ENCODE data around the gene MATCAP1. TPM values are rescaled to one million over a fixed set of nuclear protein-coding genes. Genes with fewer than 3 reads are reported as not detected.

MATCAP1 gene
- total and polyA plus RNA-seq, 2 donors (not counting 1 experiment from before 2014, with no cell fraction given) = 6.2 to 8.9 TPM

- ATAC-seq (ENCODE audit: low read depth) = no peak
- no peak overlapping the region for H3K4me2 ChIP-seq (replicated peaks; ENCODE audit: low read depth, low read length, poor library complexity, severe bottlenecking)
- no peak overlapping the region for H3K27ac ChIP-seq (ENCODE audit: low read length in 2 of 2)
- Mint-ChIP-seq H3K27ac (no peak overlapping the region), H3K27me3 (peaks cover 11% of the 10 kb centered on the region), H3K9me3 (ENCODE audit: insufficient read depth) (no peaks in the 10 kb centered on the region), H3K4me1 (peaks cover 21% of the 10 kb centered on the region), H3K4me3 (no peak overlapping the region)
- peaks cover 11% of the 10 kb centered on the region for H3K79me2 ChIP-seq (ENCODE audit: control insufficient read depth, insufficient read depth, low read length)
- peaks cover 0 to 4% (median 0%) of the 10 kb centered on the region in 3 donors for H3K9me3 ChIP-seq (ENCODE audit: control extremely low read depth in 1 of 3, control insufficient read depth in 2 of 3, insufficient read depth in 1 of 3, low read length in 2 of 3)
- H4K20me1 ChIP-seq (ENCODE audit: control insufficient read depth, insufficient read depth, low read length, poor library complexity, severe bottlenecking) = peaks cover 3% of the 10 kb centered on the region
- no peak overlapping the region for H3K4me3 ChIP-seq (ENCODE audit: control extremely low read depth in 1 of 5, extremely low read depth in 1 of 5, insufficient read depth in 1 of 5, low read depth in 2 of 5, low read length in 4 of 5)
- H3K9ac ChIP-seq (ENCODE audit: low read length) = no peak overlapping the region
- 88% methylated on average over 26 of the region's 26 CpGs for WGBS (ENCODE audit: insufficient coverage)
- DNase-seq = no peak
- intact Hi-C loops (cut with micrococcal nuclease) = no loop called here
- H3K36me3 ChIP-seq (replicated peaks in 1 of 2; ENCODE audit: control extremely low read depth in 1 of 2, control insufficient read depth in 1 of 2, extremely low read depth in 1 of 2, insufficient read depth in 2 of 2, low read length in 1 of 2) = no peaks in the 10 kb centered on the region
- TF ChIP-seq, protein P1, sequence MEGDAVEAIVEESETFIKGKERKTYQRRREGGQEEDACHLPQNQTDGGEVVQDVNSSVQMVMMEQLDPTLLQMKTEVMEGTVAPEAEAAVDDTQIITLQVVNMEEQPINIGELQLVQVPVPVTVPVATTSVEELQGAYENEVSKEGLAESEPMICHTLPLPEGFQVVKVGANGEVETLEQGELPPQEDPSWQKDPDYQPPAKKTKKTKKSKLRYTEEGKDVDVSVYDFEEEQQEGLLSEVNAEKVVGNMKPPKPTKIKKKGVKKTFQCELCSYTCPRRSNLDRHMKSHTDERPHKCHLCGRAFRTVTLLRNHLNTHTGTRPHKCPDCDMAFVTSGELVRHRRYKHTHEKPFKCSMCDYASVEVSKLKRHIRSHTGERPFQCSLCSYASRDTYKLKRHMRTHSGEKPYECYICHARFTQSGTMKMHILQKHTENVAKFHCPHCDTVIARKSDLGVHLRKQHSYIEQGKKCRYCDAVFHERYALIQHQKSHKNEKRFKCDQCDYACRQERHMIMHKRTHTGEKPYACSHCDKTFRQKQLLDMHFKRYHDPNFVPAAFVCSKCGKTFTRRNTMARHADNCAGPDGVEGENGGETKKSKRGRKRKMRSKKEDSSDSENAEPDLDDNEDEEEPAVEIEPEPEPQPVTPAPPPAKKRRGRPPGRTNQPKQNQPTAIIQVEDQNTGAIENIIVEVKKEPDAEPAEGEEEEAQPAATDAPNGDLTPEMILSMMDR (IDR thresholded peaks at IDR 0.05) = no peak
- no peak for TF ChIP-seq EZH2 (IDR thresholded peaks at IDR 0.05; ENCODE audit: borderline replicate concordance, insufficient read depth, low read depth, low read length, poor library complexity, severe bottlenecking)
- POLR2A ChIA-PET = no interaction called here
- peaks cover 26 to 30% of the 10 kb centered on the region in 2 donors for H3K4me1 ChIP-seq (ENCODE audit: control insufficient read depth in 2 of 2, insufficient read depth in 2 of 2, low read length in 2 of 2)
- no peak overlapping the region for H2AFZ ChIP-seq (ENCODE audit: insufficient read depth, low read depth, low read length, poor library complexity, severe bottlenecking)
- CTCF ChIA-PET = no interaction called here
- H3K27me3 ChIP-seq (replicated peaks in 1 of 4; ENCODE audit: control extremely low read depth in 1 of 4, control insufficient read depth in 3 of 4, insufficient read depth in 4 of 4, low read length in 3 of 4) = peaks cover 0 to 28% (median 6%) of the 10 kb centered on the region in 4 experiments
These were observed 3.6 kb upstream of the MATCAP1 start for GRCh38 chr16:67187175-67187890.

DNA sequence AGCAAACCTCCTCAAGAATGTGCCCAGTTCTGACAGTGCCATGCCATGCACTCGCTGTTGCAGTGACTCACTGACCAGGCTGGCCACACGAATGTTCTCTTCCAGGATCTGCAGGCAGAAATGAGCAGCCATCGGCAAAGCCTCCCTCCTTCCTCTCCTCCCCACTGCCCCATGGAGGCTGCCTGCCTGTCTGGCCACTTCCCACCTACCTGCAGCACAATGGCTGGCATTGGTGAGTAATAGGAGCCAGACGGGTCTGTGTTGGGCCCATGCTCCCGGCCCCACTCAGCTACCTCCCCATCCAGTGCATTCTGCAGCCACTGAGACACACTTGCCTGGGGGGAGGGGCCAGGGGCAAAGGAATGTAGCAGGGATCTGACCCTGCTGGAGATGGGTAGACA is 2.8 kb upstream of the MATCAP1 start:
- Histone ChIP-seq H3K36me3 (replicated peaks in 1 of 2; ENCODE audit: control extremely low read depth in 1 of 2, control insufficient read depth in 1 of 2, extremely low read depth in 1 of 2, insufficient read depth in 2 of 2, low read length in 1 of 2) (no peaks in the 10 kb centered on the region), H3K79me2 (ENCODE audit: control insufficient read depth, insufficient read depth, low read length) (peaks cover 3% of the 10 kb centered on the region), H3K4me2 (replicated peaks; ENCODE audit: low read depth, low read length, poor library complexity, severe bottlenecking) (no peak overlapping the region), H3K27me3 (replicated peaks in 1 of 4; ENCODE audit: control extremely low read depth in 1 of 4, control insufficient read depth in 3 of 4, insufficient read depth in 4 of 4, low read length in 3 of 4) (peaks cover 0 to 28% (median 6%) of the 10 kb centered on the region in 4 experiments), H3K9ac (ENCODE audit: low read length) (no peak overlapping the region), H3K4me3 (ENCODE audit: control extremely low read depth in 1 of 5, extremely low read depth in 1 of 5, insufficient read depth in 1 of 5, low read depth in 2 of 5, low read length in 4 of 5) (no peak overlapping the region), H4K20me1 (ENCODE audit: control insufficient read depth, insufficient read depth, low read length, poor library complexity, severe bottlenecking) (no peaks in the 10 kb centered on the region), H3K27ac (ENCODE audit: low read length in 2 of 2) (no peak overlapping the region), H3K4me1 (ENCODE audit: control insufficient read depth in 2 of 2, insufficient read depth in 2 of 2, low read length in 2 of 2) (peaks cover 23 to 25% of the 10 kb centered on the region in 2 donors), H2AFZ (ENCODE audit: insufficient read depth, low read depth, low read length, poor library complexity, severe bottlenecking) (no peak overlapping the region), H3K9me3 (ENCODE audit: control extremely low read depth in 1 of 3, control insufficient read depth in 2 of 3, insufficient read depth in 1 of 3, low read length in 2 of 3) (peaks cover 0 to 3% (median 0%) of the 10 kb centered on the region in 3 donors)
- ATAC-seq (ENCODE audit: low read depth) (no peak), DNase-seq (no peak)
- H3K4me1 Mint-ChIP-seq = peaks cover 16% of the 10 kb centered on the region
- intact Hi-C loops (cut with micrococcal nuclease) = no loop called here
- ChIA-PET POLR2A (no interaction called here), CTCF (interaction anchor here (2.5 kb wide), 1 partner anchor 208 kb away, joined by 27 read pairs; no protein-coding TSS in a partner anchor)
- no peaks in the 10 kb centered on the region for H3K9me3 Mint-ChIP-seq (ENCODE audit: insufficient read depth)
- no peak for TF ChIP-seq EZH2 (IDR thresholded peaks at IDR 0.05; ENCODE audit: borderline replicate concordance, insufficient read depth, low read depth, low read length, poor library complexity, severe bottlenecking)
- TF ChIP-seq, protein P1 (IDR thresholded peaks at IDR 0.05) = no peak
- WGBS (ENCODE audit: insufficient coverage) = 84% methylated on average over 2 of the region's 5 CpGs
- H3K27me3 Mint-ChIP-seq = peaks cover 11% of the 10 kb centered on the region
- H3K4me3 Mint-ChIP-seq = no peak overlapping the region
- no peak overlapping the region for H3K27ac Mint-ChIP-seq

All from B cell (primary cell).